KMS-11 (cell line): ENCODE measurements around the gene BIK.
"Not testable (repeated sequence)": the region's sequence is repeated elsewhere in the genome, so short reads cannot be mapped to it uniquely, and the experiment has no call there.

Experiments
- H2AFZ ChIP-seq: fragments of 200-600 bp; sonication (generic); 2 replicates; pipeline ENCODE4 v1.6.1; 2016; ENCODE audit warnings: antibody characterized with exemption, mixed run types, low read depth
- H3K27ac ChIP-seq: fragments of 200-600 bp; sonication (generic); 2 replicates; pipeline ENCODE4 v1.6.1; 2016; ENCODE audit warnings: mild to moderate bottlenecking, mixed run types
- H3K27me3 ChIP-seq: fragments of 200-600 bp; sonication (generic); 2 replicates; pipeline ENCODE4 v1.6.1; 2017; ENCODE audit warnings: mild to moderate bottlenecking, low read depth, mixed run types, moderate library complexity; ENCODE audit not compliant: insufficient read depth
- H3K36me3 ChIP-seq: fragments of 200-600 bp; sonication (generic); 2 replicates; pipeline ENCODE4 v1.6.1; 2017; ENCODE audit warnings: mild to moderate bottlenecking, mixed run types; ENCODE audit not compliant: insufficient read depth
- H3K4me1 ChIP-seq: fragments of 200-600 bp; sonication (generic); 2 replicates; pipeline ENCODE4 v1.6.1; 2016; ENCODE audit warnings: mild to moderate bottlenecking, low read depth, mixed run types; ENCODE audit not compliant: poor library complexity, severe bottlenecking
- H3K4me2 ChIP-seq: fragments of 200-600 bp; sonication (generic); 2 replicates; pipeline ENCODE4 v1.7.0; 2016; ENCODE audit warnings: mild to moderate bottlenecking, mixed run types
- H3K4me3 ChIP-seq: fragments of 200-600 bp; sonication (generic); IDR thresholded peaks from 2 replicates; pipeline ENCODE4 v1.6.1; 2017; ENCODE audit warnings: low read depth, low read length, mixed read lengths; ENCODE audit not compliant: insufficient read depth
- H3K79me2 ChIP-seq: fragments of 200-600 bp; sonication (generic); 2 replicates; pipeline ENCODE4 v1.6.1; 2016; ENCODE audit warnings: low read depth, mixed run types; ENCODE audit not compliant: insufficient read depth
- H3K9ac ChIP-seq: fragments of 200-600 bp; sonication (generic); 2 replicates; pipeline ENCODE4 v1.6.1; 2016; ENCODE audit warnings: mild to moderate bottlenecking, mixed run types
- H4K20me1 ChIP-seq: fragments of 200-600 bp; sonication (generic); 2 replicates; pipeline ENCODE4 v1.6.1; 2016; ENCODE audit warnings: mild to moderate bottlenecking, mixed run types; ENCODE audit not compliant: insufficient read depth
- CTCF ChIP-seq: fragments of 200-600 bp; sonication (generic); conservative IDR thresholded peaks from 2 replicates; pipeline ENCODE4 v1.6.1; 2017; ENCODE audit warnings: low read depth, mild to moderate bottlenecking, antibody characterized with exemption, low read length, moderate library complexity, mixed read lengths

The BIK gene

GRCh38 chr22:43099095-43099494 is 11.5 kb upstream of the BIK start:
- H3K4me3 ChIP-seq = no peak overlapping the region
- peaks cover 6% of the 10 kb centered on the region for H3K4me1 ChIP-seq
- no peaks in the 10 kb centered on the region for H3K36me3 ChIP-seq
- no peak overlapping the region for H3K4me2 ChIP-seq
- no peak for TF ChIP-seq CTCF
- no peak overlapping the region for H3K27ac ChIP-seq
- no peaks in the 10 kb centered on the region for H4K20me1 ChIP-seq
- H3K79me2 ChIP-seq = no peaks in the 10 kb centered on the region
- H3K9ac ChIP-seq = no peak overlapping the region
- no peaks in the 10 kb centered on the region for H3K27me3 ChIP-seq
- no peak overlapping the region for H2AFZ ChIP-seq

- Histone ChIP-seq H3K9ac (no peak overlapping the region), H2AFZ (no peak overlapping the region), H3K27me3 (no peaks in the 10 kb centered on the region), H3K4me1 (peaks cover 14% of the 10 kb centered on the region), H3K4me3 (no peak overlapping the region), H3K36me3 (no peaks in the 10 kb centered on the region), H4K20me1 (no peaks in the 10 kb centered on the region), H3K79me2 (no peaks in the 10 kb centered on the region), H3K27ac (no peak overlapping the region), H3K4me2 (no peak overlapping the region)
- TF ChIP-seq CTCF = no peak
Observed at GRCh38 chr22:43100225-43100624, 10.3 kb upstream of the BIK start.

GRCh38 chr22:43101306-43101705 is 9.2 kb upstream of the BIK start:
- Histone ChIP-seq H4K20me1 (no peaks in the 10 kb centered on the region), H3K27me3 (no peaks in the 10 kb centered on the region), H3K27ac (no peak overlapping the region), H3K4me2 (no peak overlapping the region), H3K4me3 (no peak overlapping the region), H3K79me2 (no peaks in the 10 kb centered on the region), H3K4me1 (peaks cover 14% of the 10 kb centered on the region), H3K9ac (no peak overlapping the region), H2AFZ (no peak overlapping the region), H3K36me3 (no peaks in the 10 kb centered on the region)
- TF ChIP-seq CTCF = no peak

GRCh38 chr22:43104056-43104625 is 6.4 kb upstream of the BIK start:
- not testable (repeated sequence) for H3K27me3 ChIP-seq, H3K36me3 ChIP-seq, H3K4me3 ChIP-seq, H3K9ac ChIP-seq, H3K27ac ChIP-seq, H3K79me2 ChIP-seq, H4K20me1 ChIP-seq
- H2AFZ ChIP-seq = peak overlapping the region; percentile 10; the same call in 1 of the 2 replicates
- H3K4me1 ChIP-seq = peaks cover 14% of the 10 kb centered on the region
- H3K4me2 ChIP-seq = peak overlapping the region; percentile 29; the same call in 1 of the 2 replicates

- not testable (repeated sequence) for H3K4me2 ChIP-seq, H4K20me1 ChIP-seq, H3K9ac ChIP-seq, H3K4me3 ChIP-seq, H2AFZ ChIP-seq, H3K36me3 ChIP-seq, H3K79me2 ChIP-seq, H3K27ac ChIP-seq, H3K27me3 ChIP-seq
- H3K4me1 ChIP-seq = peaks cover 14% of the 10 kb centered on the region
Observed at GRCh38 chr22:43104950-43105349, 5.6 kb upstream of the BIK start.
